ENCODE results near the gene C3. TPM values are rescaled to one million over a fixed set of nuclear protein-coding genes. Genes with fewer than 3 reads are reported as not detected.

Gene C3
- total and polyA plus RNA-seq, 8 donors, result 67.7 to 3,753 (median 596) TPM

DNA sequence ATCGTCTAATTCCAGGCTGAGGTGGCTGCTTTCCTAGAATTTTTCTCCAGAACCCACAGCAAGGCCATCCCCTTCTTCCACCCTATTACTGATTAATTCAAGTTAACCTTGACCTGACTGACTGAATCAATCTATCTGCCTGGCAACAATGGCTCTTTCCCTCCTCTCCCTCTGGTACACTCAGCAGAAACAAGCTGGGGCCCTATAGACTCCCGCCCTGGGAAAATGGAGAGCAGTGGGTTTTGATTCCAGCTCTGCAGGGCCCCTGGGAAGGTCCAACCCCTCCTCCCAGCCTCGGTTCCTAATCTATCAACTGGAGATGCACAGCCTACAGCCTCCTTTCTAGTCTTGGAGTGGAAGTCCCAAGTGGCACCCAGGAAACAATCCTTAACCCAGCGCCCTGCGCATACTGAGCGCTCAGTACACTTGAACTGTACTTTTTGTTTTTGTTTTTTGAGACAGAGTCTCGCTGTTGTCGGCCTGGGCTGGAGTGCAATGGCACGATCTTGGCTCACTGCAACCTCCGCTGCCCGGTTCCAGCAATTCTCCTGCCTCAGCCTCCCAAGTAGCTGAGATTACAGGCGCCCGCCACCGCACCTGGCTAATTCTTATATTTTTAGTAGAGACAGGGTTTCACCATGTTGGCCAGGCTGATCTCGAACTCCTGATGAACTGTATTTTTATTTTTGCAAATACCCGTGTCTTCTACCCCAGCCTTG lies 5.2 kb upstream of the C3 start:
- H3K4me3 ChIP-seq, result peak overlapping the region in 1 of 4 donors; percentile 4
- no peaks in the 10 kb centered on the region for H3K36me3 ChIP-seq
- no peaks in the 10 kb centered on the region for H3K27me3 ChIP-seq
- 73 to 74% methylated on average over 16 of the region's 16 CpGs for WGBS, 2 donors
- TF ChIP-seq, protein P1, sequence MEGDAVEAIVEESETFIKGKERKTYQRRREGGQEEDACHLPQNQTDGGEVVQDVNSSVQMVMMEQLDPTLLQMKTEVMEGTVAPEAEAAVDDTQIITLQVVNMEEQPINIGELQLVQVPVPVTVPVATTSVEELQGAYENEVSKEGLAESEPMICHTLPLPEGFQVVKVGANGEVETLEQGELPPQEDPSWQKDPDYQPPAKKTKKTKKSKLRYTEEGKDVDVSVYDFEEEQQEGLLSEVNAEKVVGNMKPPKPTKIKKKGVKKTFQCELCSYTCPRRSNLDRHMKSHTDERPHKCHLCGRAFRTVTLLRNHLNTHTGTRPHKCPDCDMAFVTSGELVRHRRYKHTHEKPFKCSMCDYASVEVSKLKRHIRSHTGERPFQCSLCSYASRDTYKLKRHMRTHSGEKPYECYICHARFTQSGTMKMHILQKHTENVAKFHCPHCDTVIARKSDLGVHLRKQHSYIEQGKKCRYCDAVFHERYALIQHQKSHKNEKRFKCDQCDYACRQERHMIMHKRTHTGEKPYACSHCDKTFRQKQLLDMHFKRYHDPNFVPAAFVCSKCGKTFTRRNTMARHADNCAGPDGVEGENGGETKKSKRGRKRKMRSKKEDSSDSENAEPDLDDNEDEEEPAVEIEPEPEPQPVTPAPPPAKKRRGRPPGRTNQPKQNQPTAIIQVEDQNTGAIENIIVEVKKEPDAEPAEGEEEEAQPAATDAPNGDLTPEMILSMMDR (IDR thresholded peaks at IDR 0.05), result no peak
- intact Hi-C loops (cut with DNase I), result no loop called here
- no peak for FAIRE-seq
- peaks cover 7 to 65% (median 39%) of the 10 kb centered on the region in 3 donors for H3K4me1 ChIP-seq
- H3K9me3 ChIP-seq, result no peaks in the 10 kb centered on the region
- no peak for DNase-seq
- peak overlapping the region; percentile 18 to 86 (median 73) for H3K27ac ChIP-seq
- ATAC-seq, result peak; percentile 39 to 71 (median 54)

DNA sequence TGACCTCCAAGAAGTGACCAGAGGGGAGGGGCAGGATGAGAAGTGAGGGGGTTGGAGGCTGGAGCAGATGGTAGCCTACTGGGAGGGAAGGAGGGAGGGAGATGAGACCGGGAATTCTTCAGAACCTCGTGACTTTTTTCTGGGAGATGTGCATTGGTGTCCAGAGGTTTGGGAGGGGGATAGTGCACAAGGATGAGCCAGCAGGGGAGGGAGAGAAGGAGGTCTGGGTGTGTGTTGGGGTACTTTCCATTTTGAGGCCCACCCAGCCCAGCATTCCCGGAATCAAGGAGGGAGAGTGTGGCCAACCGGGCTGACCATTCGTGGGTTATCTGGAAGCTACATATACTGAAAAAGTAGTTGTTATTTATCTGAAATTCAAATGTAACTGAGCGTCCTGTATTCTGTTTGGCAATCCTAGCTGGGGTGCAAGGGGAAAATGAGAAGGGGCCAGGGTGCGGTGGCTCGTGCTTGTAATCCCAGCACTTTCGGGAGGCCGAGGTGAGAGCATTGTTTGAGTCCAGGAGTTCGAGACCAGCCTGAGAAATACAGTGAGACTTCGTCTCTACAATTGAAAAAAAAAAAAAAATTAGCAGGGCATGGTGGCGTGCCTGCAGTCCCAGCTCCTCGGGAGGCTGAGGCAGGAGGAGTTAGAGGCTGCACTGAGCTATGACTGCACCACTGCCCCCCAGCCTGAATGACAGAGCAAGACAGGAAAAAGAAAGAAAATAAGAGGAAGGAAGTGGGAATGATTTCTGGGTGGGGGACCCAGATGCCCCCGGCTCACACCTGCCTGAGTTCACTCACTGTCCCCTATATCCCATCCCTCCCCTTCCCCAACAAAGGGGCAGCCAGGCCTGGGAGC lies 4.4 kb upstream of the C3 start:
- Histone ChIP-seq H3K9me3 (no peaks in the 10 kb centered on the region), H3K4me3 (peak overlapping the region in 1 of 4 donors; percentile 4), H3K36me3 (no peaks in the 10 kb centered on the region), H3K27ac (peak overlapping the region; percentile 18 to 86 (median 73)), H3K4me1 (peaks cover 7 to 65% (median 39%) of the 10 kb centered on the region in 3 donors), H3K27me3 (no peaks in the 10 kb centered on the region)
- intact Hi-C loops (cut with DNase I), result no loop called here
- FAIRE-seq (no peak), ATAC-seq (peak in 1 of 4 donors; percentile 1), DNase-seq (no peak)
- TF ChIP-seq, protein P1 (IDR thresholded peaks at IDR 0.05), result no peak
- 67% methylated on average over 15 of the region's 15 CpGs for WGBS, 2 donors

DNA sequence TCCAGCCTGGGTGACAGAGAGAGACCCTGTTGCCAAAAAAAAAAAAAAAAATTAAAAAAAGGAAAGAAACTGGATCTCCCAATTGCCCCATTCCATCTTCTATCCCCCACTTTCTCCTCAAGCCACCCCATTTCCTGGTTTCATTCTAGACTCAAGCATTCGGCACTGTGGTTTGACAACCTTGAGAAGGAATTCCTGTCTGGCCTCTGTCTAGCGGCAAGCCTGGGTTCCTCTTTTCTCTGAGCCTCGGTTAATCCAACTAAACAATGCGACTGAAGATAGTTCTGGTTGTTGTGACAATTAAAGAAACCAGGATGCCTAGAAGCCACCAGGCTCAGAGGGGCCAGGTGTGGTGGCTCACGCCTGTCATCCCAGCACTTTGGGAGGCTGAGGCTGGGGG lies 3.3 kb upstream of the C3 start:
- no peak for DNase-seq
- H3K27ac ChIP-seq, result peak overlapping the region; percentile 62 to 86 (median 78)
- TF ChIP-seq, protein P1 (IDR thresholded peaks at IDR 0.05), result no peak
- FAIRE-seq, result no peak
- 52 to 58% methylated on average over 5 of the region's 5 CpGs for WGBS, 2 donors
- no peaks in the 10 kb centered on the region for H3K9me3 ChIP-seq
- H3K27me3 ChIP-seq, result no peaks in the 10 kb centered on the region
- intact Hi-C loops (cut with DNase I), result no loop called here
- ATAC-seq, result peak in 1 of 4 donors; percentile 12
- peak overlapping the region in 1 of 4 donors; percentile 17 for H3K4me3 ChIP-seq
- peaks cover 7 to 62% (median 39%) of the 10 kb centered on the region in 3 donors for H3K4me1 ChIP-seq
- H3K36me3 ChIP-seq, result no peaks in the 10 kb centered on the region

DNA sequence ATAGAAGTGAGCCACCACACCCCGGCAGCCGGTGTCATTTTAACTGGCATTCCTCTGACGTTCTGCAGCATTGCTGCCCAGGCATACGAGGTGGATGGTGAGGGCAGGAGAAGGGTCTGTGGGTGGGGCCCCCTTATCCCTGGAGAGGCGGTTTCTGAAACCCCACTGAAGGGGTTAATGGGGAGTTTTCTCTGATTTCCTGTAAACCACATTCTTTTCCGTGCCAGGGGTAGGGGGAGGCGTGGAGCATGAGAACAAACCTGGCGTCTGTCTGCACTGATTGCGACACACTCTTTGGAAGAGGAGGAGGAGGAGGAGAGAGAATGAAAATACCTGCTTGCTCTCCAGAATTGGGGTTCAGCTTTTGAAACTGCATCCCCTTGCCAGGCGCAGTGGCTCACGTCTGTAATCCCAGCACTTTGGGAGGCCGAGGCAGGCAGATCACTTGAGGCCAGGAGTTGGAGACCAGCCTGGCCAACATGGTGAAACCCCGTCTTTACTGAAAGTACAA lies 2.7 kb upstream of the C3 start:
- peak in 5 of 6 donors; percentile 52 to 83 (median 74) for DNase-seq
- Histone ChIP-seq H3K4me1 (peaks cover 7 to 58% (median 39%) of the 10 kb centered on the region in 3 donors), H3K36me3 (no peaks in the 10 kb centered on the region), H3K27me3 (no peaks in the 10 kb centered on the region), H3K27ac (peak overlapping the region; percentile 62 to 86 (median 78)), H3K9me3 (no peaks in the 10 kb centered on the region), H3K4me3 (peak overlapping the region in 1 of 4 donors; percentile 17)
- WGBS, 2 donors, result 12 to 15% methylated on average over 13 of the region's 13 CpGs
- ATAC-seq, result peak; percentile 56 to 77 (median 73)
- intact Hi-C loops (cut with DNase I), result no loop called here
- no peak for FAIRE-seq
- TF ChIP-seq, protein P1 (IDR thresholded peaks at IDR 0.05), result no peak

Data from pancreas (tissue), 10 donors.